ENCODE measurements around the gene STXBP1.
"Not testable (repeated sequence)": the region's sequence is repeated elsewhere in the genome, so short reads cannot be mapped to it uniquely, and the experiment has no call there.

The STXBP1 gene

GRCh38 chr9:127578952-127579853 lies 32.9 kb upstream of the STXBP1 start:
- peak; percentile 25 for TF ChIP-seq CTCF (IDR thresholded peaks at IDR 0.05; ENCODE audit: insufficient read depth, low read depth, low read length, missing control alignments)
- DNase-seq (ENCODE audit: low read depth) = peak; percentile 96
- peak overlapping the region; percentile 38 for H3K4me3 ChIP-seq (ENCODE audit: low read length)

GRCh38 chr9:127580366-127580765 lies 31.7 kb upstream of the STXBP1 start:
- no peak for TF ChIP-seq CTCF (IDR thresholded peaks at IDR 0.05; ENCODE audit: insufficient read depth, low read depth, low read length, missing control alignments)
- DNase-seq (ENCODE audit: low read depth) = no peak
- H3K4me3 ChIP-seq (ENCODE audit: low read length) = no peak overlapping the region

- no peak overlapping the region for H3K4me3 ChIP-seq (ENCODE audit: low read length)
- no peak for DNase-seq (ENCODE audit: low read depth)
- no peak for TF ChIP-seq CTCF (IDR thresholded peaks at IDR 0.05; ENCODE audit: insufficient read depth, low read depth, low read length, missing control alignments)
These were observed 31.1 kb upstream of the STXBP1 start for GRCh38 chr9:127580879-127581475.

- not testable (repeated sequence) for DNase-seq (ENCODE audit: low read depth); H3K4me3 ChIP-seq (ENCODE audit: low read length)
These were observed 27.6 kb upstream of the STXBP1 start for GRCh38 chr9:127584474-127584805.

- no peak for DNase-seq (ENCODE audit: low read depth)
- H3K4me3 ChIP-seq (ENCODE audit: low read length) = no peak overlapping the region
- TF ChIP-seq CTCF (IDR thresholded peaks at IDR 0.05; ENCODE audit: insufficient read depth, low read depth, low read length, missing control alignments) = no peak
These were observed 26.8 kb upstream of the STXBP1 start for GRCh38 chr9:127585161-127585819.

GRCh38 chr9:127586096-127586495 lies 26.0 kb upstream of the STXBP1 start:
- TF ChIP-seq CTCF (IDR thresholded peaks at IDR 0.05; ENCODE audit: insufficient read depth, low read depth, low read length, missing control alignments) = no peak
- H3K4me3 ChIP-seq (ENCODE audit: low read length) = no peak overlapping the region
- no peak for DNase-seq (ENCODE audit: low read depth)

GRCh38 chr9:127586537-127586936 lies 25.5 kb upstream of the STXBP1 start:
- TF ChIP-seq CTCF (IDR thresholded peaks at IDR 0.05; ENCODE audit: insufficient read depth, low read depth, low read length, missing control alignments) = peak; percentile 90
- H3K4me3 ChIP-seq (ENCODE audit: low read length) = no peak overlapping the region
- DNase-seq (ENCODE audit: low read depth) = peak; percentile 83

All from epithelial cell of esophagus (primary cell).